Measurements from ENCODE around the gene TADA3.

TADA3 gene

DNA sequence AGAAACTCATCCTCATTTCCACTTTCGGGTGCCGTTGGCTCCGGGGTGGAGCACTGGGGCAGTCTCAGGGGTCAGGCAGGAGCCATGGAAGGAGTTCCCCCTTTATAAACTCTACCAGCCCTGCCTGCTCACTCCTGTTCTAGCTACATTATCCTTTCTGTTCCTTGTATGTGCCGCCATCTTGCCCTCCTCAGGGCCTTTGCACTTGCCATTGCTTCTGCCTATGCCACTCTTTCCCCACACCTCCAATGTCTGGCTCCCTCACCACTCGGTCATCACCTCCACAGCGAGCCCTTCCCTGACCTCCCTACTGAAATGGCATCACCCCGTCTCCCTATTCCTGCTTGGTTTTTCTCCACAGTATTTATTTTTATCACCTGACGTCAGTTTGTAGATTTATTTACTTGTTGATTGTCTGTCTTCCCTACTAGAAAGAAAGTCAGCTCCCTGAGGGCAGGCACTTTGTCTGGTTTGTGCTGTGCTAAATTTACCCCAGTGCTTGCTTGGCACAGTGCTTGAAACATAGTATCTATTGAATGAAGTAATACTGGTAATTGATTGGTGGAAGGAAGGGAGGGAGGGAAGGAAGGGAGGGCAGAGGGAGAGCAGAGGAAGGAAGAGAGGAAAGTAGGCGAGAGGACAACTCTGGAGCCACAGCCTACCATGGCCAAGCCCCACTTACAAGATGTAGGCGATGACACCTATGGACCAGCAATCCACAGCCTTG lies 31.3 kb downstream of the TADA3 start:
- no peak for DNase-seq

DNA sequence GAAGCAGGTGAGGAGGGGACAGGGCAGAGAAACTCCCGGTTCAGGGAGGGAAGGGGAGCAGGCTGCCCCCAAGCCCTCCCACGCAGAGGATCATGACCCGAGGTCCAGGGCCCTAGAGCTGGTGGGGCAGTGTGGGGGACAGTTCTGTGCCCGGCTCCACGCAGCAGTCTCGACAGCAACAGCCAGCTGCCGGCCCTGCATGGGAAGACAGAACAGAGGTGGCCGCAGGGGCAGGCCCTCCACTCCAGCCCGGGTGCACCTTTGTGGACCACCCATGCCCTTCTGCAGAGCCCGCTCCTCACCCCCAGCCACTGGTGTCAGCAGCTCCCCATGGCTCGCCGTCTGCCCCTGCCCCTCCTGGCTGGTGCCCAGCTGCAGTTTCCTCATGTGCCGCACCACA lies 34.8 kb downstream of the TADA3 start:
- no peak for DNase-seq

DNA sequence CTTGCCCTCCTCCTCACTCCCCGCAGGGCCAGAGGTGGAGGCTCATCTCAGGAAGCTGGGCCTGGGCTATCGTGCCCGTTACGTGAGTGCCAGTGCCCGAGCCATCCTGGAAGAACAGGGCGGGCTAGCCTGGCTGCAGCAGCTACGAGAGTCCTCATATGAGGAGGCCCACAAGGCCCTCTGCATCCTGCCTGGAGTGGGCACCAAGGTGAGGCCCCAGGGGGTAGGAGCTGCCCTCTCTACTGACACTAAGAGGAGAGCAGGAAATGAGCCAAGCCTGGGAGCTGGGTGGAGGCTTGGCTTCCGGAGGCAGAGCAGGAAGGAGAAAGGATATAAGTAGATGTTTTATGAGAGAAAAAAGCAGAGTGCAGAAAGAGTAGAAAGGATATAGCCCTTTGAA lies 37.6 kb downstream of the TADA3 start:
- no peak for DNase-seq

DNA sequence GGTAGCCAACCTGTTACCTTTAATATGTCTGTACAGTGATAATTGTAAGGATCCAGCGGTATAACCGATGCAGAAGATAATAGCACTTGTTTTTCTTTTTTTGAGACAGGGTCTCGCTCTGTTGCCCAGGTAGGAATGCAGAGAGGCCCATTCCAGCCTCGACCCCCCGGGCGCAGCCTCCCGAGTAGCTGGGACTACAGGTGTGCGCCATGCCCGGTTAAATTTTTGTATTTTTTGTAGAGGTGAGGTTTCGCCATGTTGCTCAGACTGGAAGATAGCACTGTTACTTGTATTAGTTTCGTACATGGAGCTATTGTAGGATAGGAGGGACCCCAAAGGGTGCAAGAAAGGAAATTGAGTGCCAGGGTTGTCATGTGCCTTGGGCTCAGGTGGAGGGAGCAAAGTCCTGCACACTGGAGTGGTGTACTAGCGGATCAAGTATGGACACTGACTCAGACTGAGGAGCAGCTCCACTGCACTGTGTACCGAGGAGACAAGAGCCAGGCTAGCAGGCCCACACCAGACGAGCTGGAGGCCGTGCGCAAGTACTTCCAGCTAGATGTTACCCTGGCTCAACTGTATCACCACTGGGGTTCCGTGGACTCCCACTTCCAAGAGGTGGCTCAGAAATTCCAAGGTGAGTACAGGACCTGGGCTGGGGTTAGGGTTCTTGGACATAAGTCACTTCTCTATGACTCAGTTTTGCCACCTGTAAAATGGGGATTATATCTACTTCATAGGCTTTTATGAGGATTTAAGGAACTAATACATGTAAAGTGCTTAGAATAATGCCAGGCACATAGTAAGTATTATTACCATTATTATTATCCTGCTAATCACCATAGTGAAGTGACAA lies 41.5 kb downstream of the TADA3 start:
- no peak for DNase-seq

DNA sequence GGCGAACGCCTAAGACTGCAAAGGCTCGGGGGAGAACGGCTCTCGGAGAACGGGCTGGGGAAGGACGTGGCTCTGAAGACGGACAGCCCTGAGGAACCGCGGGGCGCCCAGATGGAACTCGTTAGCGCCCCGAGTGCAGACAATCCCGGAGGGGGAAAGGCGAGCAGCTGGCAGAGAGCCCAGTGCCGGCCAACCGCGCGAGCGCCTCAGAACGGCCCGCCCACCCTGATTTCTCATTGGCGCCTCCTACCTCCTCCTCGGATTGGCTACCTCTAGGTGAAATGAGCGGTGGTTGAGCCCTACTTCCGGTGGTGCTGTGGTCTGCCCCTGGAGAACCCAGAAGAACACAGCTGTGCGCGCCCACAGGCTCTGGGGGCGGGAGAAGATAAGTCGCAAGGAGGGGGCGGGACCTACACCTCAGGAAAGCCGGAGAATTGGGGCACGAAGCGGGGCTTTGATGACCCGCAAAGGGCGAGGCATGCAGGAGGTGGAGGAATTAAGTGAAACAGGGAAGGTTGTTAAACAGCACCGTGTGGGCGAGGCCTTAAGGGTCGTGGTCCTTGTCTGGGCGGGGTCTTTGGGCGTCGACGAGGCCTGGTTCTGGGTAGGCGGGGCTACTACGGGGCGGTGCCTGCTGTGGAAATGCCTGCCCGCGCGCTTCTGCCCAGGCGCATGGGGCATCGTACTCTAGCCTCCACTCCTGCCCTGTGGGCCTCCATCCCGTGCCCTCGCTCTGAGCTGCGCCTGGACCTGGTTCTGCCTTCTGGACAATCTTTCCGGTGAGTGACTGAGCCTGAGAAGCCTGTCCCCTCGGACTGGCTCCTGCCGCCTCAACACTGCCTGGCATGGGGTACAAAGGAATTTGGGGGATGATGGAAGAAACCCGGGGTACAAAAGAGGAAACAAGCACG lies 42.4 kb downstream of the TADA3 start, which contains the start of gene OGG1:
TSS of gene OGG1 (plus strand) at position 308 of the 911 bp plus-strand sequence. CDS start at position 643, 335 bp downstream.
- peak; percentile 93 for DNase-seq

DNA sequence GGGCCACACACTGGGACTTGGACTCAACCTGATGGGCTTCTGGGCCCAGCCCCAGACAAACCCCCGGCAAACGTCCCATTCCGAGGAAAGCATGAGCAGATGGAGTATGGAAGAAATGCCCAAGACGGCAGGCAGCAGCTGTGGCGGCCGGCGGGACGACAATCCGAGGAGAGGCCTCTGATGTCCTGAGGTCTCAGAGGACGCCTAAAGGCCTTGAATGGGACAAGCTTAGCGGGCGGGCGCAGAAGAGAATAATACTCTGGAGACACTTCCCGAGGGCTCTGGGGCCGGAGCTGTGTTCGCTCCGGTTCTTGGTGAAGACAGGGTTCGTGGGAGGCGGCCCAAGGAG lies 43.0 kb downstream of the TADA3 start:
- DNase-seq: no peak

DNA sequence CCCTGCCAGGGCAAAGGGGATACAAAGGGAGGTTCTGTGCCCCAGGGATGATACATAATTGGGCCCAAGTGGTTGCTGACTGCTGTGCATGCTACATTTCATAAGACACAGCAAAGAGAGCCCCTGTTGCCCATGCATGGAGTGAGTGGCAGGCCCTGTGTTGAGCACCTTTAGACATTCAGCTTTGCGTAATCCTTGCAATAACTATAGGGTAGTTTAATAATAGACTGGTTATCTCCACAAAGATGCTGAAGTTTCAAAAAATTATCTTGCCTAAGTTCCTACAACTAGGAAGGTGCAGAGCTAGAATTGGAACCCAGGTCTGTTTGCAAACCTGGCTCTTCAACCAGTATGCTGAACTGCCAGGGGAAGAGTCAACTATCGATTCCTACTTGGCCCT lies 44.2 kb downstream of the TADA3 start:
- DNase-seq: no peak

DNA sequence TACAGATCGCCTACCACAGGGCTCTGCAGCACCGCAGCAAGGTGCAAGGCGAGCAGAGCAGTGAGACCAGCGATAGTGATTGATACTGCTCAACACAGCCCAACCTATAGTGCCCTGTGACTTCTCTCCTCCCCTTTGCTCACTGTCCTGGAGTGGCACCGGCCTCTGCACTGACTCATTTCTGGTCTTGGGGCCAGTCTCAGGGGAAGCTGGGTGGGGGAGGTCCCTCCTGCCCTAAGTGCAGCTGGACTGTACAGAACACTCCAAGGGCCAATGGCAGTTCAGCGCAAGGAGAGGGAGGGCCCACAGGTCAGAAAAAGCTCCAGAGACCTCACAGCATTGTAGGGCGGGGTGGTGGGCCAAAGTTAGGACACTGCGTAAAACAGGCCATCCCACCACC lies 45.0 kb downstream of the TADA3 start:
- no peak for DNase-seq

DNA sequence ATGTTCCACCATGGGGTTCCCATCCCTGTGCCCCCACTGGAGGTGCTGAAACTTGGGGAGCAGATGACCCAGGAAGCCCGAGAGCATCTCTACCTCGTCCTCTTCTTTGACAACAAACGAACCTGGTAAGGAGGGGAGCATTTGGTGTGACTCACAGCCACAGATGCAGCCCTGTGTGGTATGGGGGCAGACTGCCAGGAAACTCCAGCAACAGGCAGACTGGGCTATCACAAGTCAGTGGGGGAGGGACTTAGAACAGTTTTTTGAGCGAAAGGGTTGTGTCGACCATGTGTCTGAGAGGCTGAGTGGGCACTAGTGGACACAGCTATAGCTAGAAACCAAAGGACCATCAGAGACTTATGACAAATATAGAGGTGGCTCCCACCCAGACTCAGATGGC lies 45.9 kb downstream of the TADA3 start:
- no peak for DNase-seq

DNA sequence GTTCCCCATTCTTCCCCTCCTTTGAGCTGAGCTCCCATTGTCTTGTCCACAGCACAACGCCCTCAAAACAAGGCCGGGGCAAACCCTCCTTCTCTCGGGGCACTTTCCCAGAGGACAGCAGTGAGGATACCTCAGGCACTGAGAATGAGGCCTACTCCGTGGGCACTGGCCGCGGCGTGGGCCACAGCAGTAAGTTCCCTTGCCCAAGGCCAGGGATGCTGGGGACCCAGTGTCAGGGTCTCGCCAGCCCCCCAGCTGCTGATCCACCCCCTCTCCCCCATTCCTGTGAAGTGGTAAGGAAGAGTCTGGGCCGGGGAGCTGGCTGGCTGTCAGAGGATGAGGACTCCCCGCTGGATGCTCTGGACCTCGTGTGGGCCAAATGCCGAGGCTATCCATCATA lies 46.8 kb downstream of the TADA3 start:
- DNase-seq: no peak

DNA sequence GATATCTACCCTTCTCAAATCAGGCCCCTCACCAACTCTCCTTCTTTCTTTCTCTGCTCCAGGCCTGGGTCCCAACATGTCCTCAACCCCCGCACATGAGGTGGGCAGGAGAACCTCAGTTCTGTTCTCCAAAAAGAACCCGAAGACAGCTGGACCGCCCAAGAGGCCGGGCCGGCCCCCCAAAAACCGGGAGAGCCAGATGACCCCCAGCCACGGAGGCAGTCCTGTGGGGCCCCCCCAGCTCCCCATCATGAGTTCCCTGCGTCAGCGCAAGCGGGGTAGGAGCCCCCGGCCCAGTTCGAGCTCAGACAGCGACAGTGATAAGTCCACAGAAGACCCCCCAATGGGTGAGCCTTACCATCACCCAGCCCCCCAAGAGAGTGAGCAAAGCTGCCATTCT lies 48.1 kb downstream of the TADA3 start:
- DNase-seq: no peak

DNA sequence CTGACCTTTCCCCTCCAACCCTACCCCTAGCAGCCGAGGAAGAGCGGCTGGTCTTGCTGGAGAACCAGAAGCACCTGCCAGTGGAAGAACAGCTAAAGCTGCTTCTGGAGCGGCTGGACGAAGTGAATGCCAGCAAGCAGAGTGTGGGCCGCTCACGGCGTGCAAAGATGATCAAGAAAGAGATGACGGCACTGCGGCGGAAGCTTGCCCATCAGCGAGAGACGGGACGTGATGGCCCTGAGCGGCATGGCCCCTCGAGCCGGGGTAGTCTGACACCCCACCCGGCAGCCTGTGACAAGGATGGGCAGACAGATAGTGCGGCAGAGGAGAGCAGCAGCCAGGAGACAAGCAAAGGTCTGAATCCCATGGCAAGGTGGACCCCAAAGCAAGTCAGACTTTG lies 48.7 kb downstream of the TADA3 start:
- no peak for DNase-seq

DNA sequence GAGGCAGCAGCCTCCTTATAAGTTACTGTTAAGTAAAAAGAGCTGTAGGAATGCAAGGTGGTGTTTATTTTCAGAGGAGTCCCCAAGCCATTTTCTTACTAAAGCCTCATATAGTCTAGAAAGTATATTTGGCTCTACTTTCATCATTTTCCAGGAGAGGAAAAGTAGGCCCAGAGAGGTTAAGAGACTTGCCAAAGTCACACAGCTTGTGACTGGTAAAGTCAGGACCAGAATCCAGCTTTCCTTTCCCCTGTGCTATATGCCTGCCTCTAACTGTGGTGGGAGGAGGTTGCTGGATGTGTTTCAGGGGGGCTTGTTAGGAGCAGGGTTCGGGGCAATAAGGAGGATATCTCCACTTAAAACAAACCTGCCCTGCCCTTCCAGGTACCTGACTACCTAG lies 49.7 kb downstream of the TADA3 start:
- no peak for DNase-seq

DNA sequence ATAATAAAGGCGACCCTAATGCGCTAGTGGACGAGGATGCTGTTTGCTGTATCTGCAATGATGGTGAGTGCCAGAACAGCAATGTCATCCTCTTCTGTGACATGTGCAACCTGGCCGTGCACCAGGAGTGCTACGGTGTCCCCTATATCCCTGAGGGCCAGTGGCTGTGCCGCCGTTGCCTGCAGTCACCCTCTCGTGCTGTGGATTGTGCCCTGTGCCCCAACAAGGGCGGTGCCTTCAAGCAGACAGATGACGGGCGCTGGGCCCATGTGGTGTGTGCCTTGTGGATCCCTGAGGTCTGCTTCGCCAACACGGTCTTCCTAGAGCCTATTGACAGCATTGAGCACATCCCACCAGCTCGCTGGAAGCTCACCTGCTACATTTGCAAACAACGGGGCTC lies 53.1 kb downstream of the TADA3 start:
- DNase-seq: no peak

DNA sequence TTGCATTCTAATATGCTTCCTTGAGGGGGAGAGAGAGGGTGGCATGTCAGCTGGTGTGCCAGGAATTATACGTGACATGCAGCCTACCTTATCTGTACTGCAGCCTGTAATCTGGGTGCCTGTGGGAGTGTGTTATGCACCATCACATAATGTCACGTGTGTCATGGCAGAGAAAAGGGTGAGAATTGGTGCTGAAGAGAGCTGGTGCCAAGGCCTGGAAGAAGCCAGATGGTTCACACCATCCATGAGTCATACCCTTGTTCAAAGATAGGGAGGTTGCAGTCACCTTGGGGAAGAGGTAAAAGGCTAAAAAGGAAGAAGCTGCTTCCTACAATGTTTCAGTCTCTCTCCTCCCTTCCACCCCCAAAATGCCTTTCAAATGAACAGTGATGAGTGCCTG lies 55.4 kb downstream of the TADA3 start:
- no peak for DNase-seq

DNA sequence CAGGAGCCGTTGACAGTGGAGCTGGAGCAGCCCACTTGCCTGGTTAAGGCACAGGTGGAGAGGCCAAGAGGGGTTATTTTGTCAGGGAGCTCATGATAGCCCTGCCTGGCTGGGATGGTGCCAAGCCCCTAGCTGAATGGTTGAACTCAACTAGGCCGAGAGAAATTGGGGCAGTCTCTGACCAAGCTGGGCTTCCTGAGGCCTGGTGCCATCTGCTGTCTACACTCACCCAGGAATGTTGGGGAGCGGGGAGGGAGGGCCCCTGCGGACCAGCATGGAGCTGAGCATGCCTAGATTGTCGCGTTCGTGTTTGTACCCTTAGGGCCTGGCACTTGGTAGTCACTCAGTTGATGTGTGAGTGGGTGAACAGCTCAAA lies 59.5 kb downstream of the TADA3 start:
- DNase-seq: no peak

DNA sequence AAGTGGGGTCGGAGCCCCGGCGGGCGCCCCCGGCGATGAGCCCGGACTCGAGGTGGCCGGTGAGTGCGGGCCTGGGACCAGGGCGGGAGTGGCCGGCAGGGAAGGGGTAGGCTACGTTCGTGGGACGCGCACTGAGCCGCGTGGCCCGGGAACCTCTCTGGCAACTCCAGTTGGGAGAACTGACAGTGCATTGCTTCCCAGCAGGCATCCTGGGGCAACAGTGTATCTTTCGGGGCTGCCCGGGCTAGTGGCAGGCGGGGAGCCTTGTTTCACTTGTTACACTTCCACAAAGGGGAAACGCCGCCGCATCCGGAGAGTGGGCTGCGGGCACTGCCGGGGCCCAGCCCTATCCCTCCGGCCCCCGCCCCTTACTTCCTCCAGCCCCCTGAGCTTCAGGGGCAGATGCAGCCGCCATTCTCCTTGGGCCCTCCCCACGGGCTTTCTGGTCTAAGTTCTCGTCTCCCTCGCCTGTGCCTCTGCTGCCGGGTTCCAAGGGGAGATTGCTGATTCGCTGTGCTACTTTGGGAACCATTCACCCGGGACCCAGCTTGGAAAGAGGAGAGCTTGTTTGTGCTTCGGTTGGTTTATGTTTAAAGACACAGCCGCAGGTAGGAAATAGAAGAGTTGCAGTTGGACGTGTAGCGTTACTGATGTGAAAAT lies 60.1 kb downstream of the TADA3 start:
- DNase-seq: peak; percentile 2

DNA sequence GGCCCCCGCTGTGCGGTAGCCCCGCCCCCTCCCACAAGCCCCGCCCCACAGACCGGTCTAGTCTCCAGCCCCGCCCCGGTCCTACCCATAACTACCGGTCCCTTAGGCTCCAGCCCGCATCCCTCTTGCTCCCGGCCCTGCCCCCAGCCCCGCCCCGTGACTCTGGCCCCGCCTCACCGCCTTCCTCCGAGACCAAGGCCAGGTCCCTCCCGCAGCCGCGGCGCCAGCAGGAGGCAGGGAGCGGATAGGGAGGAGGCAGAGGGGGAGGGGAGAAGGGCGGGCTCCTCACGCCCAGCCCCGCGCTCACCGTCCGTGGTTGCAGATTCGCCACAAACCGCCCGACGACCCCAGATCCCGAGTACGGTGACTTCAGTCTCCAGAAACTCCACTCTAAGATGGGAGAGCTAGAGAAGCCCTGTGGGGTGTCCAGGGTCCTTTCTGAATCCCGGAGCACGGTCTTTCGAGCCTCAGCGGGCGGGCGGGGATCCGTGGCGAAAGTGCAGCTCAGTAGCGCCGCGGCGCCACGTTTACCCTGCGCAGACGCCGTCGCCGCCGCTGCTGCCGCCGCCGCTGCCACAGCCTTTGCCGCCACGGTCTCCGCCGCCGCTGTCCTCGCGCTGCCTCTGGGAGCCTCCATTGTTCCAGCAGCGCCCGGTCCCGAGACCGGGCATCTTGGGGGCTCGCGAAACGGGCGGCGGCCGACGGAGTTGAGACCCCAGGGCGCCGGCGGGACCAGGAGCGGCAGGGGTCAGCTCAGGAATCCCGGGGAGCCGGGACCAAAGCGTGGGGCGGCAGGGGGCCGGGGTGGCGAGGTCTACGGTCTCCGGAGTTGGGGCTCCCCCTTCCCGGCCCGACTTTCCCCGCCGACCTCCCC lies 60.8 kb downstream of the TADA3 start, which contains the start of gene BRPF1:
TSS of gene BRPF1 (plus strand) at position 530 of the 874 bp plus-strand sequence. CDS start 2,406 bp downstream, outside the sequence.
- DNase-seq: peak; percentile 92

DNA sequence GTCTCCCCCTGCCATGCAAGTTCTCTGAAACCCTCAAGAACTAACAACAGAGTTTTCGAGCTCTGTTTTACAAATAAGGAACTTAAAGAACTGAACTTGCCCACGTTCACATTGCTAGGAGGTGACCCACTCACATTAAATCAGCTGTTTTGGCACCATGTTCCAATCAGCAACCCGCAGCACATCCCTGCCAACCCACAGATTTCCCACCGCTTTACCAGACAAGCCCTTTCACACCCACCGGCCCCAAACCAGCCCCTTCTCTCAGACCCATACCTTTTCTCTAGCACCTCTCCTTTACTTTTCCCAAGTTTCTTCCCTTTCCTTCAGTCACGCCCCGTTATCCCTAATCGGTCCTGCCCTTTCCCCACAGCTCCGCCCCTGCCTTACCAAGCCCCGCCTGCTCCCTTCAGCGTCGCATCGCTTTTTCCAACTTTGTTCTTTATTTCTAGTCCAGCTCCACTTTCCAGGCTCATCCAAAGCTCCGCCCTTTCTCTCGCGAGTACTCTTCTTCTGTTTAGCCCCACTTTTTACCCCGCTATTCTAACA lies 61.5 kb downstream of the TADA3 start:
- DNase-seq: peak; percentile 54

Data from NCI-H510A (cell line).